ENCODE data around the gene KLK13. TPM values are rescaled to one million over a fixed set of nuclear protein-coding genes. Genes with fewer than 3 reads are reported as not detected.

KLK13 gene
- total and polyA plus RNA-seq, 2 of the 8 experiments (the other 6 are each of a cell fraction or from before 2014, with no cell fraction given), result 4.2 to 4.5 TPM

GRCh38 chr19:51060336-51060735 is 4.6 kb downstream of the KLK13 start (continued):
- TF ChIP-seq, protein P1, sequence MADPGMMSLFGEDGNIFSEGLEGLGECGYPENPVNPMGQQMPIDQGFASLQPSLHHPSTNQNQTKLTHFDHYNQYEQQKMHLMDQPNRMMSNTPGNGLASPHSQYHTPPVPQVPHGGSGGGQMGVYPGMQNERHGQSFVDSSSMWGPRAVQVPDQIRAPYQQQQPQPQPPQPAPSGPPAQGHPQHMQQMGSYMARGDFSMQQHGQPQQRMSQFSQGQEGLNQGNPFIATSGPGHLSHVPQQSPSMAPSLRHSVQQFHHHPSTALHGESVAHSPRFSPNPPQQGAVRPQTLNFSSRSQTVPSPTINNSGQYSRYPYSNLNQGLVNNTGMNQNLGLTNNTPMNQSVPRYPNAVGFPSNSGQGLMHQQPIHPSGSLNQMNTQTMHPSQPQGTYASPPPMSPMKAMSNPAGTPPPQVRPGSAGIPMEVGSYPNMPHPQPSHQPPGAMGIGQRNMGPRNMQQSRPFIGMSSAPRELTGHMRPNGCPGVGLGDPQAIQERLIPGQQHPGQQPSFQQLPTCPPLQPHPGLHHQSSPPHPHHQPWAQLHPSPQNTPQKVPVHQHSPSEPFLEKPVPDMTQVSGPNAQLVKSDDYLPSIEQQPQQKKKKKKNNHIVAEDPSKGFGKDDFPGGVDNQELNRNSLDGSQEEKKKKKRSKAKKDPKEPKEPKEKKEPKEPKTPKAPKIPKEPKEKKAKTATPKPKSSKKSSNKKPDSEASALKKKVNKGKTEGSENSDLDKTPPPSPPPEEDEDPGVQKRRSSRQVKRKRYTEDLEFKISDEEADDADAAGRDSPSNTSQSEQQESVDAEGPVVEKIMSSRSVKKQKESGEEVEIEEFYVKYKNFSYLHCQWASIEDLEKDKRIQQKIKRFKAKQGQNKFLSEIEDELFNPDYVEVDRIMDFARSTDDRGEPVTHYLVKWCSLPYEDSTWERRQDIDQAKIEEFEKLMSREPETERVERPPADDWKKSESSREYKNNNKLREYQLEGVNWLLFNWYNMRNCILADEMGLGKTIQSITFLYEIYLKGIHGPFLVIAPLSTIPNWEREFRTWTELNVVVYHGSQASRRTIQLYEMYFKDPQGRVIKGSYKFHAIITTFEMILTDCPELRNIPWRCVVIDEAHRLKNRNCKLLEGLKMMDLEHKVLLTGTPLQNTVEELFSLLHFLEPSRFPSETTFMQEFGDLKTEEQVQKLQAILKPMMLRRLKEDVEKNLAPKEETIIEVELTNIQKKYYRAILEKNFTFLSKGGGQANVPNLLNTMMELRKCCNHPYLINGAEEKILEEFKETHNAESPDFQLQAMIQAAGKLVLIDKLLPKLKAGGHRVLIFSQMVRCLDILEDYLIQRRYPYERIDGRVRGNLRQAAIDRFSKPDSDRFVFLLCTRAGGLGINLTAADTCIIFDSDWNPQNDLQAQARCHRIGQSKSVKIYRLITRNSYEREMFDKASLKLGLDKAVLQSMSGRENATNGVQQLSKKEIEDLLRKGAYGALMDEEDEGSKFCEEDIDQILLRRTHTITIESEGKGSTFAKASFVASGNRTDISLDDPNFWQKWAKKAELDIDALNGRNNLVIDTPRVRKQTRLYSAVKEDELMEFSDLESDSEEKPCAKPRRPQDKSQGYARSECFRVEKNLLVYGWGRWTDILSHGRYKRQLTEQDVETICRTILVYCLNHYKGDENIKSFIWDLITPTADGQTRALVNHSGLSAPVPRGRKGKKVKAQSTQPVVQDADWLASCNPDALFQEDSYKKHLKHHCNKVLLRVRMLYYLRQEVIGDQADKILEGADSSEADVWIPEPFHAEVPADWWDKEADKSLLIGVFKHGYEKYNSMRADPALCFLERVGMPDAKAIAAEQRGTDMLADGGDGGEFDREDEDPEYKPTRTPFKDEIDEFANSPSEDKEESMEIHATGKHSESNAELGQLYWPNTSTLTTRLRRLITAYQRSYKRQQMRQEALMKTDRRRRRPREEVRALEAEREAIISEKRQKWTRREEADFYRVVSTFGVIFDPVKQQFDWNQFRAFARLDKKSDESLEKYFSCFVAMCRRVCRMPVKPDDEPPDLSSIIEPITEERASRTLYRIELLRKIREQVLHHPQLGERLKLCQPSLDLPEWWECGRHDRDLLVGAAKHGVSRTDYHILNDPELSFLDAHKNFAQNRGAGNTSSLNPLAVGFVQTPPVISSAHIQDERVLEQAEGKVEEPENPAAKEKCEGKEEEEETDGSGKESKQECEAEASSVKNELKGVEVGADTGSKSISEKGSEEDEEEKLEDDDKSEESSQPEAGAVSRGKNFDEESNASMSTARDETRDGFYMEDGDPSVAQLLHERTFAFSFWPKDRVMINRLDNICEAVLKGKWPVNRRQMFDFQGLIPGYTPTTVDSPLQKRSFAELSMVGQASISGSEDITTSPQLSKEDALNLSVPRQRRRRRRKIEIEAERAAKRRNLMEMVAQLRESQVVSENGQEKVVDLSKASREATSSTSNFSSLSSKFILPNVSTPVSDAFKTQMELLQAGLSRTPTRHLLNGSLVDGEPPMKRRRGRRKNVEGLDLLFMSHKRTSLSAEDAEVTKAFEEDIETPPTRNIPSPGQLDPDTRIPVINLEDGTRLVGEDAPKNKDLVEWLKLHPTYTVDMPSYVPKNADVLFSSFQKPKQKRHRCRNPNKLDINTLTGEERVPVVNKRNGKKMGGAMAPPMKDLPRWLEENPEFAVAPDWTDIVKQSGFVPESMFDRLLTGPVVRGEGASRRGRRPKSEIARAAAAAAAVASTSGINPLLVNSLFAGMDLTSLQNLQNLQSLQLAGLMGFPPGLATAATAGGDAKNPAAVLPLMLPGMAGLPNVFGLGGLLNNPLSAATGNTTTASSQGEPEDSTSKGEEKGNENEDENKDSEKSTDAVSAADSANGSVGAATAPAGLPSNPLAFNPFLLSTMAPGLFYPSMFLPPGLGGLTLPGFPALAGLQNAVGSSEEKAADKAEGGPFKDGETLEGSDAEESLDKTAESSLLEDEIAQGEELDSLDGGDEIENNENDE (IDR thresholded peaks at IDR 0.05; ENCODE audit: insufficient replicate concordance, low read length), result no peak
- no peak for TF ChIP-seq SP2 (IDR thresholded peaks at IDR 0.05; ENCODE audit: low read length)
- no peak for TF ChIP-seq PHF8 (conservative IDR thresholded peaks at IDR 0.05; ENCODE audit: low read depth, low read length)
- TF ChIP-seq NANOG (IDR thresholded peaks at IDR 0.05; ENCODE audit: insufficient read depth, low read depth, low read length, poor library complexity, severe bottlenecking), result no peak
- TF ChIP-seq EGR1 (IDR thresholded peaks at IDR 0.05; ENCODE audit: borderline replicate concordance, low read depth, low read length), result no peak
- no peak for TF ChIP-seq BRCA1 (IDR thresholded peaks at IDR 0.05; ENCODE audit: low read depth, low read length)
- no peak for TF ChIP-seq SRF (IDR thresholded peaks at IDR 0.05; ENCODE audit: low read depth, low read length)
- TF ChIP-seq RXRA (IDR thresholded peaks at IDR 0.05; ENCODE audit: insufficient read depth, low read depth, low read length), result no peak
- no peak for TF ChIP-seq GTF2F1 (IDR thresholded peaks at IDR 0.05; ENCODE audit: borderline replicate concordance, low read depth, low read length)
- no peak for TF ChIP-seq MAX (IDR thresholded peaks at IDR 0.05)
- TF ChIP-seq SP1 (IDR thresholded peaks at IDR 0.05; ENCODE audit: low read depth, low read length), result no peak
- TF ChIP-seq SIRT6 (IDR thresholded peaks at IDR 0.05; ENCODE audit: low read length), result no peak
- no peak for TF ChIP-seq NRF1 (IDR thresholded peaks at IDR 0.05; ENCODE audit: low read depth, low read length)
